HG02973 (cell line): Measurements from ENCODE around the gene LEPR.
A peak's percentile ranks its signal among the peaks of the same experiment; 100 is the strongest.
"Not testable (repeated sequence)": the region's sequence is repeated elsewhere in the genome, so short reads cannot be mapped to it uniquely, and the experiment has no call there.

Experiments
- ATAC-seq: cut with Tn5 transposase; IDR thresholded peaks from one replicate; pipeline ENCODE4 v1.9.1; 2021; ENCODE audit warnings: moderate library complexity; ENCODE audit not compliant: unreplicated experiment

The LEPR gene

DNA sequence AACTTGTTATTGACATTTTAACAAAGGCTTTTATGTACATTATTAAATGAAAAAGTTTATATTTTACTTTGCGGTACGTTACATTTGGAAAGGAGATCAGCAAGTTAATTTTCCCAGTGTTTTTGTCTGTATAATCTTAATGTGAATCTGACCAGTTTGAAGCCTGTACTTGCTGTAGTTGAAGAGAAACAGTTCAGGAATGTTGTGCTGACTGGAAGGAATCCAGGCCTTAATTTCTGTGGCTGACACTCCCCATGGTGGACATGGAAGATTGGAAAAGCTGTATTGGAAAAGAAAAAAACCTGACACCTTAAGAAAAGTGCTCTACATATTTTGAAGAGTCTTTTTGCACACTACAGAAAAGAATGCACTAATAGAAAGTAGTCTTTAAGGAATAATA is 15.5 kb downstream of the LEPR start:
- ATAC-seq: no peak

DNA sequence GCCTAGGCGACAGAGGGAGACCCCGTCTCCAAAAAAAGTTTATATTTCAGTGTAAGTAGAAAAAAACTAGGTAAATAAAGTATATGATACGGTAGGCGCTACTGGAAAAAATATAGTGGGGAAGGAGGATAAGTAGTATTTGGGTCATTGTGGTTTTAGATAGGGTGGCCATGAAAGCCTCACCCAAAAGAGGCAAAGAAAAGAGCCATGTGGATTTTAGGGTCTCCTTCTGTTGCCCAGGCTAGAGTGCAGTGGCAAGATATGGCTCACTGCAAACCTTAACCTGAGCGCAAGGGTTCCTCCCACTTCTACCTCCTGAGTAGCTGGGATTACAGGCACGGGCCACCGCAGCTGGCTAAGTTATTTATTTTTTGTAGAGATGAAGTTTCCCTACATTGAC is 17.1 kb downstream of the LEPR start:
- no peak for ATAC-seq

DNA sequence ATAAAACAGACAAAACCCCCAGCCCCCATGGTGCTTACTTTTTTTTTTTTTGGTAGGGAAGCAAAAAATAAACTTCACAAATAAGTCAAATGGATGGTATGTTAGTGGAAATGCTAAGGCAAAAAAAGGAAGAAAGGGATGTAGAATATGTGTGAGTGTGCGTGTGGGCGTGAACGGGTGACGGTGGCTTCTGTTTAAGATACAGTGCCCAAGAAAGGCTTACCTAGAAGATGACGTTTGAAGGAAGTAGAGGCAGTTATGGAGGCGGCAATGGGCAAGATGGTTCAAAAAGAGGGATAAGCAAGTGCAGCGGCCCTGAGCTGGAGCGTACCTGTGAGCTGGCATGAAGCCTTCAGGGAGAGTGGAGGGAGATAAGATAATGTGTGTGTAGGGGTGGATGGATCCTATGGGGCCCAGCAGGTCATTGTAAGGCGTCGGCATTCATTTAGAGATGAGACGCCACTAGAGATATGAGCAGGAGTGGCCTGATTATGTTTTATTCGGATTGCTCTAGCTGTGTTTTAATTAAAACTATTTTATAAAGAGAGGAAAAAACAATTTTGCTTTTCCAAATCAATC is 19.9 kb downstream of the LEPR start:
- ATAC-seq: no peak

DNA sequence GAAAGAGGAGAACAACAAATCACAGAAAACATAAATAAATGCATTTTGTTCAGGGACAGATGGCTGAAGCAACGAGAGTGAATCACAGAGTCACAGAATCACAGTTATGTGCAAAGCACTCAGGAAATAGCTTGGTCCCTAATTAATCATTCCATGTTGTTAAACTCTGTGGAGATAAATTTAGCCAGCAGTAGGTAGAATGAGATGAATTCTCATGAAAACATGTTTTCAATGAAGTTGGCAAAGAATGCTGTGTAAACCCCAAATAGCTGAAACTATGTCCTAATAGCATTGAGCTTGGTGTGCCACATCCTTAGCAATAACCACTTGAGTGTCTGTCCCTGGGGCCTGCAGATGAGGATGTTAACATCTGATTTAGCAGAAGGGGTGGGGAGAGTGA is 20.4 kb downstream of the LEPR start:
- ATAC-seq: no peak

DNA sequence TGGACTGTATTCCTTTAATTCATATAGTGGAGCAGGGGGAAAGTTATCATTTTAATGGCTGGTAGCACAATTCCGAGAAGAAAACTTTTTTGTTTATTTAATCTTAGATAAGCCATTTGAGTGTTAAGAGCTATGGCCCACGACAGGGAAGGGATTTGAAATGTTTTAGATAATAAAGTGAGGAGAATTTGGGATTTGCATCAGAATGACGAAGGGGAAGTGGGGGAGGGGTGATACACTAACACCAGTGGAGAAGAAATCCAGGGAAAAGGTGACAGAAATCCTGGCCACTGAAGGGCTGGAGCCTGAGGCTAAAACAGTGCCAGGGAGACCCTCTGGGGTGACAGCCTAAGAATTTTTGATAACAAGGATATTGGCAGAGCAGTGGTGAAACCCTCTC is 21.0 kb downstream of the LEPR start:
- no peak for ATAC-seq

DNA sequence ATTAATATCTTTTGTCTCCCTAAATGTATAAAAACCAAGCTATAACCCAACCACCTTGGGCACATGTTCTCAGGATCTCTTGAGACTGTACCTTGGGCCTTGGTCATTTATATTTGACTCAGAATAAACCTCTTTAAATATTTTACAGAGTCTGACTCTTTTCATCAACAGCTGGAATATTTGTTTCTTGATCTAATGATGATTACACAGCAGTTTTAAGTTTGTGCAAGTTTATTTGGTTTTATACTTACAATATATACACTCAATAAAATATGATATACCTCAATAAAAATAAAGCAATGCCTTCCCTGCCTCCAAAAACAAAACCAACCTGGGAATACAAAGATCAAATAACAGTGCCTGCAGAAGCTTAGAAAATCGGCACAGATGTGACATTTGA is 22.0 kb downstream of the LEPR start:
- ATAC-seq: no peak

DNA sequence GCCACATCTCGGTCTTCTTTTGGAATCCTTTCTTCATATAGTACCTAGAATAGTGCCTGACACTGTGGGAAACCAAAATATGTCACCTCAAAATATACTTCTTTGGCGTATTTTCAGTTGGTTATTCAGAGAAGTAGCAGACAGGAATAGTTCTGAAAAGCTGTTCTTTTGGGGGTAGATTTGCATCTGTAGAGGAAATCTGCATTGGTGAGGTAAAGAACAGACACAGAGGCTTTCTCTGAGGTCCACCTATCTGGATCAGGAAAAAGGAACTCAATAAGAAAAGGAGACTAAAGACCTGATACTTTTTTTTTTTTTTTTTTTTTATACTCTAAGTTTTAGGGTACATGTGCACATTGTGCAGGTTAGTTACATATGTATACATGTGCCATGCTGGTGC is 23.2 kb downstream of the LEPR start:
- no peak for ATAC-seq

DNA sequence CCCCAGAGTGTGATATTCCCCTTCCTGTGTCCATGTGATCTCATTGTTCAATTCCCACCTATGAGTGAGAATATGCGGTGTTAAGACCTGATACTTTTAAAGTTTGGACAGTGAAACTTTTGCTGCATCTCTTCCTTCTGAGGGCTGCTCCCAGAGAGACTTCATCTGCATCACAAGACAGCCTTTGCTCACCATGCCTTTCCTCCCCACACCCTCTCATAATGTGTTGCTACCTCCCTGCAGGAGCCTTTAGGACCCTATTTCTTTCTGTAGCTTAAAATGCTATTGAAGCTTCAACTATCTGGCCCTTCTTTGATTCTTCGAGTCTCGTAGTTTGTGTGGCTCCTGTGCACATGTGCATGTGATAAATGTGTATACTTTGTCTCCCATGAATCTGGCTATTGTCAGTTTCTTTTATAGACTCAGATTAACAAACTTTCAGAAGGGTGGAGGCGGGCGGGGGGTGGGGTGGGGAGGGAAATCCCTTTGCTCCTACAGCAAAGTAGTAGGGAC is 23.7 kb downstream of the LEPR start:
- ATAC-seq: no peak

DNA sequence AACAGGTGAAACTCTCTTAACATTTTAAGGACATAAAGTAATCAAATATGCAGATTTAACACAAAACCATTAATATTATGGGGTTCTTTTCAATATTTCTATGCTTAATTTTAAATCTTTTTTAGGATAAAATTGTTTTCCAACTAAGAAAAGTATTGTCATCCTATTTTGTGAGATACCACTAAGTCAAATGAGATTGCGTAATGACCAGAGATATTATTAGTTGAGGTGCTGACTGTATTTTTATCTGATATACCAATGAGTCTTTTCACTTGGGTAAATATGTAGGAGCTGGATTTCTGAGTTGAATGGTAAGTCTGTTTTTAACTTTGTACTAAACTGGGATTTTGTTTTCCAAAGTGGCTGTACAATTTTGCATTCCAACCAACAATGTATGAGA is 25.4 kb downstream of the LEPR start:
- no peak for ATAC-seq

DNA sequence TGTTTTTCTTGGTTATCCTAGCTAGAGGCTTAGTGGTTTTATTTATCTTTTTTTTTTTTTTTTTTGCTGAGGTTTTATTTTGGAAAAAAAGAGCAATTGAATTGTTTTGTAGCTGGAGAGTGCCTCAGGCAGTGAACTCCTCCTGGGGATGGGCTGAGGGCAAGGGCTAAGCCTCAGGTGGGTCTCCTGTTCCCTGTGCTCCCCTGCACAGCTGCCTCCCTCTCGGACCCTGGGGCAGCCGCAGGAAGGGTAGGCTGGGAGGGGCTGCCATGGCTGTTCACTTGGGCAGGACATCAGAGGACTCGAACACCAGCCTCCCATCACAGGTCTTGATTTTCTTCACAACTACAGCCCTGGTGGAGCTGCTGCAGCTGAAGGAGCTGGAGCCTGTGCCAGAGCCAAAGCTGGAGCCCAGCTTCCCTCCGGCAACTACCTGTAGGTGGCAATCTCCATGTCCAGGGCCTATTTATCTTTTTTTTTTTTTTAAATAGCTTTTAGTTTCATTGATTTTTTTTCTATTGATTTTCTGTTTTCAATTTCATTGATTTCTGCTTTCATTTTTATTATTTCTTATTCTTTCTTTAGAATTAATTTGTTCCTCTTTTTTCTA is 28.9 kb downstream of the LEPR start:
- no peak for ATAC-seq

DNA sequence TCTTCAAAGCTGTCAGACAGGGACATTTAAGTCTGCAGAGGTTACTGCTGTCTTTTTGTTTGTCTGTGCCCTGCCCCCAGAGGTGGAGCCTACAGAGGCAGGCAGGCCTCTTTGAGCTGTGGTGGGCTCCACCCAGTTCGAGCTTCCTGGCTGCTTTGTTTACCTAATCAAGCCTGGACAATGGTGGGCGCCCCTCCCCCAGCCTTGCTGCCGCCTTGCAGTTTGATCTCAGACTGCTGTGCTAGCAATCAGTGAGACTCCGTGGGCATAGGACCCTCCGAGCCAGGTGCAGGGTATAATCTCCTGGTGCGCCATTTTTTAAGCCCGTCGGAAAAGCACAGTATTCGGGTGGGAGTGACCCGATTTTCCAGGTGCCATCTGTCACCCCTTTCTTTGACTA is 35.2 kb downstream of the LEPR start:
- ATAC-seq: not testable (repeated sequence)

DNA sequence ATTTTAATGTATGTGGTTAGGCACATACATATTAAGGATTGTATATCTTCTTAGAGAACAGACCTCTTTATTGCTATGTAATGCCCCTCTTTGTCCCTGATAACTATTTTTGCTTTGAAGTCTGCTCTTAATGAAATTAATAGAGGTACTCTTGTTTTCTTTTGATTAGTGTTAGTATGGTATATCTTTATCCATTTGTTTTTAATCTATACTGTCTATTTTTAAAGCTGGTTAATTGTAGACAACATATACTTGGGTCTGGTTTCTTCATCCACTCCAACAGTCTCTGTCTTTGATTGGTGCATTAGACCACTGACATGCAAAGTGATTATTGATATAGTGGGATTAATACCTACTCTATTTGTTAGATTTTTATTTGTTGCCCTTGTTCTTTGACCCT is 36.0 kb downstream of the LEPR start:
- no peak for ATAC-seq

DNA sequence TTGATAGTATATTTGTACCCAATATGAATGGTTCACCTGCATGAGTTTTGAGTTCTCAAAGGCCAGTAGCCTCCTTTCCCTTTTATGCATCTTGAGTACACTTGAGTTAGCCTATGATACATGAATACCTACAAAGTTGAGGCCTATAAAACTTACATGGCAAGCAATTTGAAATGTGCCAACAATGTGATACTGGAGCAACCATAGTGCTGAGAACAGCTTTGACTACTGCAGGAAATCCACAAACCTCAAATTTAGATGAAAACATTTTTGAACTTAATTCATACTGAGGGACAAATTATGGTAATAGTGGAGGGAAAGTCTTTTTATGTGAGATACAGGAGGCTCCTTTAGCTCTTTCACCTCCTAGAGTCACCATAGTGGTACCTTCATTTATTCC is 37.4 kb downstream of the LEPR start:
- ATAC-seq: no peak

DNA sequence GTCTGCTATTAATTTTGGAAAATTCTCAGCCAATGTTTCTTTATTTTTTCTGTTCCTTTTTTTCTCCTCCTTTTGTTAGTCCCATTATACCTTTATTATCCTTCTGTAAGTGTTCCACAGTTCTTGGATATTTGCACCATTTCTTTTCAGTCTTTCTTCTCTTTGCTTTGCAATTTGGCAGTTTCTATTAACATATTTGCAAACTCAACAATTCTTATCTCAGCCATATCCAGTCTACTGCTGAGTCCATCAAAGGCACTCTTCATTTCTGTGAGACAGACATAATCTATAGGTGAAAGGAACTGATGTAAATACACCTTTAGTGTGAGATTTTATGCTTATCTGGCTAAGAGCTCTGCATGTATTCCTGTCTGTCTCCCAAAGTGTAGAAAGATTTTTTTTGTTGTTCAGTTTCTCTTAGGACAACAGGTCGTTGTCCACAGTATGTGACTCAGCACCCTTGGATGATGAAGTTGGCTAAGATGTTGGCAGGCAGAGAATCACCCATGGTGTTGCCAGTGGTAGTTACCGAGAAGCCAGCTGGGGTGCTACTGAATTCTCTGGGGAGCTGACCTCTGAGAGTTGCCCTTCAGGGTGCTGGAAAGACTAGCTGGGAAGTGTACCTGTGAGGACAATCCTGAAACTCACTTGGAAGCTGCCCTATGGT is 38.4 kb downstream of the LEPR start:
- ATAC-seq: no peak

DNA sequence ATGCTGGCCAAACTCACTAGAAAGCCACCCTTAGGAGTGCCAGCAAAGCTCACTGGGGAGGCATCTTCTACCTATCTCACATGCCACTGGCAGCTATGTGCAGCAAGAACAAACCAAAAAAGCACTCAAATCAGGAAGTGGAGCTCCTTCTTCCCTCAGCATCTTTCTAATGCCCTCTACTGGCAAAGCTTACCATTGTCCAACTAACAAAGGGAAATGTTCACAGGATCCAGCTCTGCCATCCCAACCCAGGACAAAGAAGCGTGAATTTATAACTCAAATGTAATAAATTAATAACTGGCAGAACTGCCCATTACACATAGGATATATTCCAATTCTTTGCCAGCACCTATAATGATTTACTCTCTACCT is 38.9 kb downstream of the LEPR start:
- ATAC-seq: peak; percentile 76

DNA sequence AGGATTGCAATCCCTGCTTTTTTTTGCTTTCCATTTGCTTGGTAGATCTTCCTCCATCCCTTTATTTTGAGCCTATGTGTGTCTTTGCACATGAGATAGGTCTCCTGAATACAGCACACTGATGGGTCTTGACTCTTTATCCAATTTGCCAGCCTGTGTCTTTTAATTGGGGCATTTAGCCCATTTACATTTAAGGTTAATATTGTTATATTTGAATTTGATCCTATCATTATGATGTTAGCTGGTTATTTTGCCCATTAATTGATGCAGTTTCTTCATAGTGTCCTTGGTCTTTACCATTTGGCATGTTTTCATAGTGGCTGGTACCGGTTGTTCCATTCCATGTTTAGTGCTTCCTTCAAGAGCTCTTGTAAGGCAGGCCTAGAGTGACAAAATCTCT is 45.4 kb downstream of the LEPR start:
- ATAC-seq: not testable (repeated sequence)

DNA sequence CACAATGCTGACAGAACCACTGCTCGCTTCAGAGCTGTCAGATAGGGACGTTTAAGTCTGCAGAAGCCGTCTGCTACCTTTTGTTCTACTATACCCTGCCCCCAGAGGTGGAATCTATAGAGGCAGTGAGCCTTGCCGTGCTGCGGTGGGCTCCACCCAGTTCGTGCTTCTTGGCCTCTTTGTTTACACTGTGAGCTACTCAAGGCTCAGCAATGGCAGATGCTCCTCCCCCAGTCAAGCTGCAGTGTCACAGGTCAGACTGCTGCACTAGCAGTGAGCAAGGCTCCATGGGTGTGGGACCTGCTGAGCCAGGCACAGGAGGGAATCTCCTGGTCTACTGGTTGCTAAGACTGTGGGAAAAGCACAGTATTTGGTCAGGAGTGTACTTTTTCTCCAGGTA is 47.1 kb downstream of the LEPR start:
- no peak for ATAC-seq

DNA sequence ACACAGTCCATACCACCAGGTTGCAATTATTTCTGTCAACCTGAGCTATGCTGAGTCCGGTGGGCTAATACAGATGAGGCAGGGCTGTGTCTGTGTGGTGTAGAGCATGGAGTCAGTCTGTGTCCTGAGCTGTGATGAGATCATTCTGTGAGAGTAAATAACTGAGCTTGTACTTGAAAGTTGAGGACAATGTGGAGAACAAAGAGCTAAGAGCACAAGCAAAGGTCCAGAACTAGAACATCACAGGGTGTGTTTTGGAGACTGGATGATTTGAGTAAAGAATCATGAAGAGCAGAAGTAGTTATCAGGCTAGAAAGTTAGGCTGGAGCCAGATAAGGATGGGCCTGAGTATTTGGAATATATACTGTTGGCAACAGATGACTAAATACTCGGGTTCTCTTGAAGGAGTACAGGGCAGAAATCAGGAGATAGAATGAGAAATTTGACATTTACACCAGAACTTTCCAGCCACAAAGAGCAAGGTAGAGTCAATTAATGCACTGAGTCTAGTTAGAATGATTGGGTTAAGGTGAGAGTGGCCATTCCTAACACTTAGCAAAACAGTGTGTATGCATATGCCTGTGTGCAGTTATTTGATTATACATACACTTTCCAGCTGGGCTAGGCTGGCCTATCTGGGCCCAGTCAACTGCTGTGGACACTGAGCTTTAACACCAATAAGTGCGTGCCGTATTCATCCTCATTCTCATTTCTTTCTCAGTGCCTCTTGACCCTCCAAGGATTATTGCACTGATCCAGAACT is 48.8 kb downstream of the LEPR start:
- no peak for ATAC-seq

DNA sequence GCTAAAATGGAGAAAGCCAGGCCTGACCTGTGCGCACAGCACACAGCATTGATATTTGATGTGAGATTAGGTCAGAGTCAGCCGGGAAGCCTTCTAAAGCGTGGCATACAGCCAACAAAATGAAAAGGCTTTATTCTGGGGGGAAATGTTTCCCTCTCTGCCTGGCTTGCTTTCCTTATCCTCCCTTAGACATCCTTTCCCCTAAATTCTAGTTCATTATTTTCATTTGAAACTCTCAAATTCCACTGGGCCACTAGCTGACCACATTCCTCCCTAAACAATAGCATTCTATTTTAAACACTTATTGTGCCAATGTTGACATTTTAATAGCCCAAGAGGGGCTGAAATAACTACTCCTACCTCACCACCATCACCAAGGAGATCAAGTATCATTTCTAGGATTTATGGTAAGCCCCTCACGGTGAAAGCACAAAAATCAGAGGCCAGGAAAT is 49.4 kb downstream of the LEPR start:
- no peak for ATAC-seq
